Breast epithelium (tissue), 4 donors: Measurements from ENCODE around the gene USP32. TPM values are rescaled to one million over a fixed set of nuclear protein-coding genes. Genes with fewer than 3 reads are reported as not detected.
"Not testable (repeated sequence)": the region's sequence is repeated elsewhere in the genome, so short reads cannot be mapped to it uniquely, and the experiment has no call there.

Source experiments
- DNase-seq, 2 donors: peaks; one replicate each; pipeline ENCODE4 v3.0.0-alpha.2; 2019; ENCODE audit warnings: low spot score in 2 of 2
- H3K27ac ChIP-seq, 2 donors: fragments of 200-600 bp; sonication (generic) in 1 of 2; one replicate each; pipeline ENCODE4 v1.5.1; 2016 to 2019; ENCODE audit warnings: mild to moderate bottlenecking in 1 of 2
- H3K27me3 ChIP-seq, 2 donors: fragments of 200-600 bp; sonication (generic) in 1 of 2; one replicate each; pipeline versions ENCODE4 v1.5.1 to v1.6.0; 2017 to 2019; ENCODE audit warnings: control low read depth in 1 of 2, mild to moderate bottlenecking in 1 of 2
- H3K36me3 ChIP-seq: fragments of 200-600 bp; one replicate; pipeline ENCODE4 v1.5.1; 2019
- H3K4me1 ChIP-seq, 2 donors: fragments of 200-600 bp; sonication (generic); one replicate each; pipeline ENCODE4 v1.5.1; 2016 to 2019; ENCODE audit warnings: control low read depth in 1 of 2
- H3K4me3 ChIP-seq, 3 donors: fragments of 200-600 bp; sonication (generic); 1 replicate in 2 of 3; 2 replicates in 1 of 3; pipeline ENCODE4 v1.5.1; 2016 to 2019; ENCODE audit warnings: mild to moderate bottlenecking in 3 of 3, moderate library complexity in 2 of 3
- H3K9me3 ChIP-seq, 2 donors: fragments of 200-600 bp; sonication (generic) in 1 of 2; one replicate each; pipeline ENCODE4 v1.5.1; 2016 to 2019; ENCODE audit warnings: control low read depth in 1 of 2
- POLR2A ChIP-seq: fragments of 450-650 bp; IDR thresholded peaks from one replicate; pipeline ENCODE4 v1.6.1; 2016; ENCODE audit warnings: antibody characterized with exemption, mild to moderate bottlenecking, moderate library complexity
- POLR2AphosphoS5 ChIP-seq, 3 donors: sonication (generic); formaldehyde crosslinking; IDR thresholded peaks; one replicate each; pipeline ENCODE4 v1.6.1; 2017; ENCODE audit warnings: antibody characterized with exemption in 3 of 3
- intact Hi-C: fragments of 100-400 bp; cut with DNase I; formaldehyde crosslinking; loops from one replicate; pipeline ENCODE4 v1.15.1; 2023; ENCODE audit warnings: low total_unique reads
- total RNA-seq, 3 donors: library from RNA; depleted of rRNA; stranded (reverse); fragments of >200 nt; gene quantifications; one replicate each; pipeline ENCODE4 v1.1.0, GENCODE V29; 2016
- TF ChIP-seq, protein P1 (sequence below), 3 donors: fragments of 450-650 bp; IDR thresholded peaks; one replicate each; pipeline ENCODE4 v1.5.1; 2016 to 2017; ENCODE audit warnings: antibody characterized with exemption in 3 of 3, mild to moderate bottlenecking in 3 of 3, moderate library complexity in 3 of 3

Gene USP32
- total RNA-seq, 3 donors from 2014 or later = 66.2 to 95.1 (median 69.1) TPM

- H3K27me3 ChIP-seq = no peaks in the 10 kb centered on the region
- peak; percentile 22 to 68 for DNase-seq
- H3K4me3 ChIP-seq = peak overlapping the region; percentile 44 to 72 (median 56)
- no peak for TF ChIP-seq POLR2AphosphoS5 (IDR thresholded peaks at IDR 0.05)
- TF ChIP-seq, protein P1, sequence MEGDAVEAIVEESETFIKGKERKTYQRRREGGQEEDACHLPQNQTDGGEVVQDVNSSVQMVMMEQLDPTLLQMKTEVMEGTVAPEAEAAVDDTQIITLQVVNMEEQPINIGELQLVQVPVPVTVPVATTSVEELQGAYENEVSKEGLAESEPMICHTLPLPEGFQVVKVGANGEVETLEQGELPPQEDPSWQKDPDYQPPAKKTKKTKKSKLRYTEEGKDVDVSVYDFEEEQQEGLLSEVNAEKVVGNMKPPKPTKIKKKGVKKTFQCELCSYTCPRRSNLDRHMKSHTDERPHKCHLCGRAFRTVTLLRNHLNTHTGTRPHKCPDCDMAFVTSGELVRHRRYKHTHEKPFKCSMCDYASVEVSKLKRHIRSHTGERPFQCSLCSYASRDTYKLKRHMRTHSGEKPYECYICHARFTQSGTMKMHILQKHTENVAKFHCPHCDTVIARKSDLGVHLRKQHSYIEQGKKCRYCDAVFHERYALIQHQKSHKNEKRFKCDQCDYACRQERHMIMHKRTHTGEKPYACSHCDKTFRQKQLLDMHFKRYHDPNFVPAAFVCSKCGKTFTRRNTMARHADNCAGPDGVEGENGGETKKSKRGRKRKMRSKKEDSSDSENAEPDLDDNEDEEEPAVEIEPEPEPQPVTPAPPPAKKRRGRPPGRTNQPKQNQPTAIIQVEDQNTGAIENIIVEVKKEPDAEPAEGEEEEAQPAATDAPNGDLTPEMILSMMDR (IDR thresholded peaks at IDR 0.05) = peak; percentile 75 to 89 (median 85)
- no peak for TF ChIP-seq POLR2A
- peak overlapping the region; percentile 57 to 71 for H3K27ac ChIP-seq
- no peaks in the 10 kb centered on the region for H3K36me3 ChIP-seq
- no peaks in the 10 kb centered on the region for H3K9me3 ChIP-seq
- no peaks in the 10 kb centered on the region for H3K4me1 ChIP-seq
- intact Hi-C loops = no loop called here
These were observed 29.6 kb upstream of the USP32 start for GRCh38 chr17:60421273-60422161.

GRCh38 chr17:60419875-60420274 is 27.9 kb upstream of the USP32 start:
- H3K27ac ChIP-seq, H3K9me3 ChIP-seq, H3K36me3 ChIP-seq, H3K4me1 ChIP-seq, intact Hi-C loops, H3K4me3 ChIP-seq, H3K27me3 ChIP-seq, DNase-seq: not testable (repeated sequence)

- H3K9me3 ChIP-seq, DNase-seq, intact Hi-C loops, H3K4me1 ChIP-seq, H3K4me3 ChIP-seq, H3K36me3 ChIP-seq, H3K27ac ChIP-seq, H3K27me3 ChIP-seq: not testable (repeated sequence)
These were observed 27.1 kb upstream of the USP32 start for GRCh38 chr17:60419003-60419402.

DNA sequence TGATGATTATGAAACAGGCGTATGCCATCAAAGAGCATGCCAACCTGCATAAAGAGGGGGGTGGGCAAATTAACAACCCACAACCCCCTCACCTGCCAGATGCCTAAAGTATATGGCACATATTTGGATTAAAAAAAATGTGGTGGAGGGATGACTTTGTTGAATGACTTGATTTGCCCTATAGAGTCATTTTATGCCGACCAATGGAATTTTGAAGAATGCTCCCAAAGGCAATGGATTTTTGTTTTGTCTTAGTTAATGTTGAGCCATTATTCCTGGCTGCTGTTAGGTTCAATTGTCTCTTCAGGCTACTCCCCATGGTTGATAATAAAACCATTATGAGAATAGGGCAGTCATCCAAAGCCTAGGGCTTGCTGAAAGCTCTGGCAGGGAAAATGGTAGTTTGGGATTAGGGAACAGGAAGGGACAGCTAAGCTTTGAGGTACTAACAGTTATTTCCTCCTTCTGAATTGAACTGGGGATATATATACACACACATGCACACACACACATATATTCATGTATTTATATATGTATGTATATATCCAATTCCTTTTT is 24.5 kb upstream of the USP32 start:
- no peak overlapping the region for H3K4me3 ChIP-seq
- no peaks in the 10 kb centered on the region for H3K36me3 ChIP-seq
- H3K4me1 ChIP-seq = no peaks in the 10 kb centered on the region
- no peak for TF ChIP-seq POLR2A
- TF ChIP-seq, protein P1 (IDR thresholded peaks at IDR 0.05) = no peak
- no peak for TF ChIP-seq POLR2AphosphoS5 (IDR thresholded peaks at IDR 0.05)
- H3K27me3 ChIP-seq = no peaks in the 10 kb centered on the region
- no peak overlapping the region for H3K27ac ChIP-seq
- DNase-seq = no peak
- intact Hi-C loops = no loop called here
- H3K9me3 ChIP-seq = no peaks in the 10 kb centered on the region

DNA sequence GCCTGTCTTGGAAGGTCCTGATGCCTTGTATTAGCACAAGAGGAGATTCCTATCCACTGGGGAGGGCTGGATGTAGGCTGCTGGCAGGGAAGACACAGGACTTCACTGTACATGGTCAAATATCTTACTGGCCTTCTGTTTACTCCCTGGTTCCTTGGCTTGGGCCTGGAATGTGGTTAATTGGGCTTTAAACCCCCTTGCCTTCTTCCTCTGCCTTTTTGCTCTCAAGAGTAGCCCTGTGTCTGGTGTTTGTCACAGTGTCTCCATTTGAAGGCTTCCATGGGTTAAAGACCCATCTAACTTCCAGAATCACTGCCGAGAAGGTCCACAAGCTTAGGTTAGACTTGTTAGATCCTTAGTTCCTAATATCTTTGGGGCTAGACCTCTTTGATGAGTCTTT is 23.2 kb upstream of the USP32 start:
- intact Hi-C loops = no loop called here
- Histone ChIP-seq H3K27me3 (no peaks in the 10 kb centered on the region), H3K36me3 (no peaks in the 10 kb centered on the region)

GRCh38 chr17:60412701-60413100 is 20.8 kb upstream of the USP32 start:
- Histone ChIP-seq H3K4me1 (no peaks in the 10 kb centered on the region), H3K4me3 (no peak overlapping the region), H3K9me3 (no peaks in the 10 kb centered on the region), H3K36me3 (no peaks in the 10 kb centered on the region), H3K27me3 (no peaks in the 10 kb centered on the region), H3K27ac (no peak overlapping the region)
- TF ChIP-seq POLR2AphosphoS5 (IDR thresholded peaks at IDR 0.05) (no peak), POLR2A (no peak)
- TF ChIP-seq, protein P1 (IDR thresholded peaks at IDR 0.05) = no peak
- DNase-seq = no peak
- intact Hi-C loops = no loop called here

More for the DNA sequence above, 23.2 kb upstream of the USP32 start:
- Histone ChIP-seq H3K4me3 (no peak overlapping the region), H3K9me3 (no peaks in the 10 kb centered on the region), H3K4me1 (no peaks in the 10 kb centered on the region), H3K27ac (no peak overlapping the region)
- TF ChIP-seq POLR2A = no peak
- TF ChIP-seq, protein P1 (IDR thresholded peaks at IDR 0.05) = no peak
- DNase-seq = no peak
